CD4-positive, alpha-beta T cell (primary cell): ENCODE data around the gene SNORC. TPM values are rescaled to one million over a fixed set of nuclear protein-coding genes. Genes with fewer than 3 reads are reported as not detected.

ENCODE experiments used
- ATAC-seq: fragments of 200-7000 bp; cut with Tn5 transposase; one replicate; pipeline ENCODE4 v1.10.0; 2022; ENCODE audit warnings: mild to moderate bottlenecking; ENCODE audit not compliant: poor library complexity
- CTCF ChIA-PET: fragments of 350-600 bp; sonication (Branson Sonifier 250); formaldehyde crosslinking; loops from one replicate; lab custom pipeline; 2021; ENCODE audit warnings: antibody characterized with exemption, inconsistent platforms; lab: Charles Lee
- POLR2A ChIA-PET: fragments of 350-600 bp; sonication (Branson Sonifier 250); formaldehyde crosslinking; loops from one replicate; lab custom pipeline; 2021; ENCODE audit warnings: antibody characterized with exemption, inconsistent platforms; lab: Charles Lee
- DNase-seq, 14 experiments: peaks; one replicate each; pipeline ENCODE4 v3.0.0-alpha.2; 2013 to 2020; ENCODE audit warnings: mixed read lengths in 2 of 14
- H3K27ac ChIP-seq, 2 donors: one replicate each; pipeline versions ENCODE4 v1.5.1 to v1.7.0; 2013; ENCODE audit warnings: low read length in 2 of 2, low read depth in 1 of 2, mild to moderate bottlenecking in 1 of 2
- H3K27me3 ChIP-seq, 2 experiments: 1 replicate in 1 of 2; 2 replicates in 1 of 2; pipeline versions ENCODE4 v1.6.1 to v1.7.0; 2013; ENCODE audit warnings: low read length in 2 of 2, control low read depth in 1 of 2, mild to moderate bottlenecking in 1 of 2, moderate library complexity in 1 of 2; ENCODE audit not compliant: insufficient read depth in 2 of 2, control insufficient read depth in 1 of 2
- H3K36me3 ChIP-seq: one replicate; pipeline ENCODE4 v1.6.1; 2013; ENCODE audit warnings: low read length, control low read depth; ENCODE audit not compliant: insufficient read depth
- H3K4me1 ChIP-seq: one replicate; pipeline ENCODE4 v1.6.1; 2013; ENCODE audit warnings: low read length, control low read depth; ENCODE audit not compliant: insufficient read depth
- H3K4me3 ChIP-seq: one replicate; pipeline ENCODE4 v1.5.1; 2013; ENCODE audit warnings: mild to moderate bottlenecking, low read length, moderate library complexity
- H3K9me3 ChIP-seq, 2 experiments: 1 replicate in 1 of 2; 2 replicates in 1 of 2; pipeline versions ENCODE4 v1.6.1 to v1.7.0; 2013; ENCODE audit warnings: low read length in 2 of 2, mild to moderate bottlenecking in 2 of 2, control low read depth in 1 of 2, moderate library complexity in 1 of 2; ENCODE audit not compliant: control insufficient read depth in 1 of 2, insufficient read depth in 1 of 2
- H3K27ac Mint-ChIP-seq: one replicate; pipeline ENCODE4 v1.8.0; 2020; ENCODE audit warnings: mixed read lengths
- H3K27me3 Mint-ChIP-seq: one replicate; pipeline ENCODE4 v1.8.0; 2021; ENCODE audit warnings: mixed read lengths
- H3K36me3 Mint-ChIP-seq: one replicate; pipeline ENCODE4 v1.8.0; 2021; ENCODE audit warnings: low read depth, mixed read lengths
- H3K4me1 Mint-ChIP-seq: one replicate; pipeline ENCODE4 v1.8.0; 2021; ENCODE audit warnings: low read depth, mixed read lengths
- H3K4me3 Mint-ChIP-seq: one replicate; pipeline ENCODE4 v1.8.0; 2020; ENCODE audit warnings: mild to moderate bottlenecking, mixed read lengths
- H3K9me3 Mint-ChIP-seq: one replicate; pipeline ENCODE4 v1.8.0; 2020; ENCODE audit warnings: mixed read lengths
- intact Hi-C, 2 experiments: fragments of 100-400 bp; cut with DNase I in 1 of 2; cut with micrococcal nuclease in 1 of 2; formaldehyde crosslinking; loops; one replicate each; pipeline versions ENCODE4 v1.15.1 to v1.9.0; 2023 to 2025; cut with DNase I, micrococcal nuclease
- total RNA-seq, 174 experiments: library from RNA in 2 of 174; stranded (reverse) in 2 of 174; gene quantifications; one replicate each; pipeline ENCODE4 v1.2.3 and lab custom pipeline; 2021 to 2026
- TF ChIP-seq, protein P1 (sequence below): fragments of 200-600 bp; IDR thresholded peaks from one replicate; pipeline ENCODE4 v1.8.0; 2022; ENCODE audit warnings: antibody characterized with exemption, mild to moderate bottlenecking

The SNORC gene
- total RNA-seq, 2 experiments from 2014 or later, result 1.2 TPM

DNA sequence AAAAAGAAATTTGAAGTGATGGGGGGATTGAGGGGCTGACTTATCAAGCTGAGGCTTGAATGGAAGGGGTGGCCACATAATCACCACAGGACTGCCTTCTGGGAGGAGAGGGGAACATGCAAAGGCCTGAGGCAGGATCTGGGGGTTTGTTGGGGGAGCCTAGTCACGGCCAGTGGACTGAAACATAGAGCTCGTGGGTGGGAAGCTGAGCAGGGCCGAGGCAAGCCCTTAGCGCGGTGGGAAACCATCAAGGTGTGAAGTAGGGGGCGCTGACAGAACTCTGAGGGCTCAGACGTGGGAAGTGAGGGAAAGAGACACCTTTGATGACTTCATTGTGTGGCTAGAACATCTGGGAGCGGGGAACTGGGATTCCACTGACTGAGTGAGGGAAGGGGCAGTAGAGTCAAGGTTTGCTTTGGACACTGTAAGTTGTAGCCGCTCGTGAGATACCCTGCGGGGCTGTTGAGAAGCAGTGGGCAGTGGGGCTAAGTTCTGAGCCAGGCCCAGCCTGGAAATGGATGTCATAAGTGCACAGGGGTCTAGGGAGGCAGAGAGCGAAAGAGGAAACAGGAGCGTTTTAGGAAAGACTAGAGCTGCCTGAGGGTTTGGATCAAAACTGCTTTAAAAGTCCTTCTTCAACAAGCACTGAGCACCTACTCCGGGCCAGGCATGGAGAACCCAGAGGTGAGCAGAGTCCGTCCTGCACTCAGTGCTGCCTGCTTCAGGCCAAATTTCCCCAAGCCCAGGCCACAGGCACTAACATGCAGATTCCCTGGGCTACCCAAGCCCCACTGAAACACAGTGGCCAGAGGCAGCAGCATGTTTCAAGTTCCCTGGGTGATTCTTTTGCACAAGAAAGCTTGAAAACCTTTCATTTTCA lies 686 bp upstream of the SNORC start:
- Histone ChIP-seq H3K4me3 (no peak overlapping the region), H3K4me1 (no peaks in the 10 kb centered on the region), H3K27ac (no peak overlapping the region), H3K9me3 (no peaks in the 10 kb centered on the region), H3K36me3 (no peaks in the 10 kb centered on the region), H3K27me3 (peaks cover 5 to 6% of the 10 kb centered on the region in 2 experiments)
- ChIA-PET POLR2A (interaction anchor here (0.5 kb wide), 1 partner anchor 9 kb away, joined by 3 read pairs; no protein-coding TSS in a partner anchor), CTCF (no interaction called here)
- no peaks in the 10 kb centered on the region for H3K9me3 Mint-ChIP-seq
- TF ChIP-seq, protein P1, sequence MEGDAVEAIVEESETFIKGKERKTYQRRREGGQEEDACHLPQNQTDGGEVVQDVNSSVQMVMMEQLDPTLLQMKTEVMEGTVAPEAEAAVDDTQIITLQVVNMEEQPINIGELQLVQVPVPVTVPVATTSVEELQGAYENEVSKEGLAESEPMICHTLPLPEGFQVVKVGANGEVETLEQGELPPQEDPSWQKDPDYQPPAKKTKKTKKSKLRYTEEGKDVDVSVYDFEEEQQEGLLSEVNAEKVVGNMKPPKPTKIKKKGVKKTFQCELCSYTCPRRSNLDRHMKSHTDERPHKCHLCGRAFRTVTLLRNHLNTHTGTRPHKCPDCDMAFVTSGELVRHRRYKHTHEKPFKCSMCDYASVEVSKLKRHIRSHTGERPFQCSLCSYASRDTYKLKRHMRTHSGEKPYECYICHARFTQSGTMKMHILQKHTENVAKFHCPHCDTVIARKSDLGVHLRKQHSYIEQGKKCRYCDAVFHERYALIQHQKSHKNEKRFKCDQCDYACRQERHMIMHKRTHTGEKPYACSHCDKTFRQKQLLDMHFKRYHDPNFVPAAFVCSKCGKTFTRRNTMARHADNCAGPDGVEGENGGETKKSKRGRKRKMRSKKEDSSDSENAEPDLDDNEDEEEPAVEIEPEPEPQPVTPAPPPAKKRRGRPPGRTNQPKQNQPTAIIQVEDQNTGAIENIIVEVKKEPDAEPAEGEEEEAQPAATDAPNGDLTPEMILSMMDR, result no peak
- DNase-seq (no peak), ATAC-seq (no peak)
- peaks cover 6% of the 10 kb centered on the region for H3K27me3 Mint-ChIP-seq
- no peak overlapping the region for H3K27ac Mint-ChIP-seq
- H3K4me3 Mint-ChIP-seq, result no peak overlapping the region
- intact Hi-C loops, result loop anchor here in 1 of 2 experiments (10.0 kb wide), 1 partner anchor 165 kb away; the partner anchor contains the start of gene NEU2
- no peaks in the 10 kb centered on the region for H3K36me3 Mint-ChIP-seq
- H3K4me1 Mint-ChIP-seq, result no peaks in the 10 kb centered on the region

DNA sequence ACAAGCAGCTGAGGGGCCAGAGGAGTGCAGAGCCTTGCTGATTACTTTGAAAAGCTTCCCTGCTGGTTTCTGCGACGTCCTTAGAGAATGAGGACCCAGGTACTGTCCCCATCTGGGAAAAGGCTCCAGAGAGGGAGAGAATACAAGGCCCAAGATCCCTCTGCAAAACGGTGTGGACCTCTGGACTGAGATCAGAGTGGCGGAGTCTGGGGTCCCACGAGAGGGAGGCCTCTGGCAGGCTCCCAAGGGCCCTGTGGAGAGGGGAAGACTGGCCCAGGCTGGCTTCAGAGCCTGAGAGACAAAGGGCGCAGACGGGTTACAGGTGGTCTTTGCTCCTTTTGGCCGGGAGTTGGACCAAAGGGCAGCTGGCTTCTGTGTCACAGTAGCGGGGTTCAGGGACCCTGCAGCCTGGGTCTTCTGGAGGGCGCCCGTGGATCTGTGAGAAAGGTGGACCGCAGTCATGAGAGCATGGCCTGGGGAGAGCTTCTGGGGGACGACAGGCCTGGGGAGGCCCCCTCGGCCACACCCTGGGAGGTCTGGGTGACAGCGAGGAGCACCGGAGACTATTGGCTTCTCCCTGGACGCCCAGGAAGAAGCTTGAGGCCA lies 805 bp downstream of the SNORC start:
- Histone ChIP-seq H3K4me3 (no peak overlapping the region), H3K36me3 (no peaks in the 10 kb centered on the region), H3K27me3 (peaks cover 15 to 20% of the 10 kb centered on the region in 2 experiments), H3K4me1 (peaks cover 5% of the 10 kb centered on the region), H3K9me3 (no peaks in the 10 kb centered on the region), H3K27ac (no peak overlapping the region)
- ATAC-seq, result no peak
- no peak for DNase-seq
- TF ChIP-seq, protein P1, result no peak
- Mint-ChIP-seq H3K9me3 (no peaks in the 10 kb centered on the region), H3K4me1 (peaks cover 9% of the 10 kb centered on the region), H3K27me3 (peaks cover 16% of the 10 kb centered on the region), H3K27ac (no peak overlapping the region), H3K4me3 (no peak overlapping the region), H3K36me3 (no peaks in the 10 kb centered on the region)
- intact Hi-C loops, result no loop called here
- POLR2A ChIA-PET, result no interaction called here
- CTCF ChIA-PET, result no interaction called here

DNA sequence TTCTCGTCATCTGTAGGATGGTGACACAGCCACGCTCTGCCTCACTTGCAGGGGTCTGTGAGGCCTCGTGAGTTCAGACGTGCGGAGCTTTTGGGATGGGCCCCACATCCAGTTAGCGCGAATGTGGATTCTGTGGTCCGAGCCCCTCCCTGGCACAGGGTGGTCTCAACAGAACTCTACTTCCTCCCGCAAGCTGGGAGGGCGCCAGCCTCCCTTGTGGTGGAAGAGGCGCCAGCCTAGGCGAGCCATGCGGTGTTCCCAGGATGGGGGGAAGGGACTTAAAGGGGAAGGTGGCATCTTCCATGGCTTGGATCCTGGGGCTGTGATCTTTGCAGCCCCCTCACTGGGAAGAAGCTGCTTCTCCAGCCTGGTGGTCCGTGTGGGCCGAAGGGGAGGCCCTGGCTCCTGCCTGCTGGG lies 1.4 kb downstream of the SNORC start:
- DNase-seq (no peak), ATAC-seq (no peak)
- POLR2A ChIA-PET, result no interaction called here
- Mint-ChIP-seq H3K9me3 (no peaks in the 10 kb centered on the region), H3K27ac (no peak overlapping the region), H3K4me3 (no peak overlapping the region), H3K4me1 (peaks cover 9% of the 10 kb centered on the region), H3K36me3 (no peaks in the 10 kb centered on the region), H3K27me3 (peaks cover 16% of the 10 kb centered on the region)
- CTCF ChIA-PET, result no interaction called here
- Histone ChIP-seq H3K27ac (no peak overlapping the region), H3K4me1 (peaks cover 5% of the 10 kb centered on the region), H3K4me3 (no peak overlapping the region), H3K27me3 (peaks cover 15 to 20% of the 10 kb centered on the region in 2 experiments), H3K36me3 (no peaks in the 10 kb centered on the region), H3K9me3 (no peaks in the 10 kb centered on the region)
- TF ChIP-seq, protein P1, result no peak
- intact Hi-C loops, result no loop called here
